GM18498 (cell line): Measurements from ENCODE around the gene RTN1.

Source experiments
- ATAC-seq: cut with Tn5 transposase; IDR thresholded peaks from one replicate; pipeline ENCODE4 v1.9.1; 2021; ENCODE audit warnings: mild to moderate bottlenecking, moderate library complexity; ENCODE audit not compliant: unreplicated experiment

RTN1 gene

DNA sequence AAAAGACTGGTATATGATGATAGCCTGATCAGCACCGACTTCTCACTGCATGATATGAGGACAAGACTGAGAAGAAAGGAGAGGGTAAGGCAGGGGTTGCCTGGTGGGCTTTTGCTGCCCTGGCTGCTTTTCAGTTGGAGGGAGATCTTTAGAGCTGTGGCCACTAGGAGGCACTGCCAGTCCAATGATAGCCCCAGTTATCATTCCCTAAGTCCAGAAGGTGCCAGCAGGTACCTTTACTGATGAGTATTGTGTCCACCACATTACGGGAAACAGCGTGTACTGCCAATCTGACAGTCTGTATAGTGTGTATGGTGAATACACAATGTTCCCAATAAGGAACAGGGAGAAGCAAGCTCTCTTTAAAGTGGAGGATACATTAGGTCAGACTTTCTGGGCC lies 238.2 kb downstream of the RTN1 start:
- no peak for ATAC-seq

DNA sequence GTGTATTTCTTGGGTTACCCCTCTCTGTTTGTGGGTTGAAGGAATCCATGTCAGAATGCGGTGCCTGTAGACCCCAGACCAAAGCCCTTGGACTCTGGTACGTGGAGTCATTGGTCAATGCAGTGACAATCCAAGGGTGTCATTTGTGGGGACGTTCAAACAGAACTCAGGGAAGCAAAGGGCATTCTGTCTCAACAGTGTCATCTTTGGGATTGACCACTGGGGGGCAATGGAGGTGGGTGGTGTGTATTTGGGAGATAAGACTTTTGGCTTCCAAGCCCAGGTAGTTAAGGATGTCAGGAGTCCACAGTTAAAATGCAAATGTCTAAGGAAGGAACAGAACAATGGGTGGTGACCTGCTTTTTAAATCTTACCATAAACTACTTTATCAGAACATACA lies 239.3 kb downstream of the RTN1 start:
- ATAC-seq = no peak

DNA sequence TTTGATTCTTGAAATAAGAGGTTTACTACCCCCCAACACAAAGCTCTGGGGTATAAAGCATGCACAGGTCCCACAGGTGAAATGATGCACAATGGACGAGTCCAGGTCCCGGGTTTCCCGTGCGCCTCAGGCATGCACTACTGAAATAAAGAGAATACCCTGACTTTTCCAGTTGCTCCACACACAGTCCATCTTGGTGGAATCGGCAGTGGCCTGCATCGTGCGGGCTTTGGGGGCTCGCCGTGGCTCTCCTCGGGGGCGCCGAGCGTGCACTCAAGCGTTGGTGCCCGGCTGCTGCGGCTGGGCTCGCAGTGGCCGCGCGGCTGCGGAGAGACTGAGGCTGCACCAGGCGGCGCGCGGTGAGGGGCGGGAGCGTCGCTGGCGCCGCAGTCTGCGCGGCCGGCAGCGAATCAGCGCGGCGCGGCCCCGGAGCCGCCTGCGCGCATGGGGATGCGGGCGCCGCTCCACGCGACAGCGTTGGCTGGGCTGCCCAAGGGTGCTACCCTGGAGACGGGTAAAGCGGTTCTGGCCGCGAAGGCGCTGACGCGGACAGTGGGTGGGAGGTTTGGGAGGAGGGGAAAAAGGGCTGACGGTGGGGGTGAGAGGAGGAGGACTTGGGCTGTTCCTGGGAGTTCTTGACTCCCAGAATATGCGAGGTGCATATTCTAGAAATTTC lies 240.2 kb downstream of the RTN1 start:
- no peak for ATAC-seq

DNA sequence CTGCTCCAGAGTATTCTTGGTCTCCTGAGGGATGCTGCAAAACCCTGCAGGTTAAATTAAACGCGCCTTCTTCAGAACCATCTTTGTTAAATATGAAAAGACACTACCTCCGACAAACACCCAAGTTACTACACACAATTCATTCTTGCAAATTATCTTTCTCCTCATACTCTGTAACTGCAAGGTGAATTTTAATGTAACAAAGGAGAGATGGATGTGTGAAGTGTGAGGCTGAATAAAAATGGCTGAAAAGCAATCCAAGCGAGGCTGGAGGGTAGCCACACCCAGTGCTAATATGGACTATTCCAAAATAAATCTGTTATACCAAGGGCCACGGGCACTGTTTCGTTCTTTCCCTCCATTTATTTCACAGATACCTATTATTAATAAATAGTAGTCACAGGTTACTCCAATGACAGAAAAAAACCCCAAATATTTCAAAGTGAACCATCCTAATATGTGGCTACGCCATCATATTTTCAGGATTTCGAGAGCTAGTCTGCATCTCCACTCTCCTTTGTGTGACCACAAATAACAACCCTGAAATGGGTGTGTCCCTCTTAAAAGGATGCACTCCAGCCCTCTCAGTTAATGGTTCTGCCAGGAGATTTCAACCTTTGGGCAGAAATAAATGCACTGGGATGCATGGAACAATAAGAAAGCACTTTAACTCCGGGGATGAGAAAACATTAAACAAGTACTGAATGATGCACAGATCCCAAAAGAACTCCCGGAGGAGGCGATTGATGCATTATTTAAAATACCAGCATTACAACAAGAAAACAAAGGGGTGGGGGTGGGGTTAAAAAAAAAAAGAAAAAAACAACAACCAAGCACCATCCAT lies 240.9 kb downstream of the RTN1 start:
- ATAC-seq = no peak

DNA sequence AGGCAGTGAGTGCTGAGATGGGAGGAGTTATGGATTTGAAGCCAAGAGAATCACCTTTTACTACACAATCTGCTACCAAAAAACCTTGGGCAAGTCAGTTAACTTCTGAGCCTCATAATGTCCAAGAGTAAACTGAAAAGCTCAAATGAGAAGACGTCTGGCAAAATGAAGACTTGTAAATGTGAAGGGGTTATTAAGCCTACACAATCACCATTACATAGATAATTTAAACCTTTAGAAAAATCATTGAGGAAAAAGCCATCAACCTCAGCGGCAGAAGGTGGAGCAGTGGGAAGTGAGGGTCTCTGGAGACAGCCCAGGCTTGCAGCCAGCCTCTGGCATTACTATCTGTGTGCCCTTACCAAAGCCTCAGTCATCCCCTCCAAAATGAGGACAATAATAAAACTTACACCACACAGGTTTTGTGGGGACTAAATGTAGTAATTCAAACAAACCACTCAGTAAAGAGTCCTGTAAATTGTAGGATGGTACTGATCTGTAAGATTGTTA lies 243.5 kb downstream of the RTN1 start:
- no peak for ATAC-seq

DNA sequence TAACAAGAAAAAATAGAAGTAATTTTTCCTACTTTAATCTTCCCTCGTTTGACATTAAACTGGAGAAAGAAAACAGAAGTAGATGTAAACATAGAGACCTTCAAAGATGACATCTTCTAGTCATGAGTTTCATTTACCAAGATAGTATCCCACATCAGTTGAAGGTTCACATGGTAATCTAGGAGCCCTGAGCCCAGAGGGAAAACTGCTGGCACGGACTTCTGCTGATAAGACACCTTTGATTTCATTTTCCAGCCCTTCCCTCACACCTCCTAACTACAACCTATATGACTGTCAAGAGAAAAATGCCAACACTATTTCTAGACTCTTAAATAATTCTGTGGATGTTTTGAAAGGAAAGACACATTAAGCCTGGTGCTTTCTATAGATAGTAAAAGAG lies 247.9 kb downstream of the RTN1 start:
- ATAC-seq = no peak

DNA sequence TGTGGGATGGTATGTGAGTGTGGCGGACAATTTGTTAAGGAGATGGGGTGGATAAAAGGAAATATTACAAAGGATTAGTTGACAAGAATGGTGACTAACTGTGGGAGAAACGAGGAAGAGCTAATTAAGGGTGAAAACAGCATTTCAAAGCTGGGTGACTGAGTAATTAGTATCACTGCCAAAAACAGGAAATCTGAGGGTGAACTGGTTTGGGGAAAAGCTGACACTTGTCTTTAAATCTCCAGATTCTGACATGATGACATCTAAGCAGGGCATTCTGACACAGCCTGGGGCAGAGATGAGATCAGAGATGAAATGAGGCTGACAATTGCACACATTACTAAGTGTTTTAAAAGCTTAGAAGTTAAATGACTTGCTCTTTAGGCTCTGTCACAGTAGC lies 251.5 kb downstream of the RTN1 start:
- ATAC-seq = no peak

DNA sequence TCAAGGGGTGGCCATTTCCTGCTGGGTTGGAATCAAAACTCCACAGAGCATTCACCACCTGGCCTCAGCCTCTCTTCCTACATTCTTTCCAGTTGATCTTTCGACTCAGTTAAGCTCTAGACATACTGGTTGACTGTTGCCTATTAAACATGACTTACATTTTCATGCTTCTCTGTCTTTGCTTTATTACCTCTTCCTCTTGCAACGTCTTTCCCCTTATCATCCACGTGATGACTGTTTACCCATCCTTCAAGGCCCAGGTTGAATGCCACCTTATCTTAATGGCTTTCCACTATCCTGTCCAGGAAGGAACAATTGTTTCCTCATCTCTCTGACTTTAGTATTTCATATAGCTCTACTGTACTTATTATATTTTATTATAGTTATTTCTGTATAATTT lies 269.5 kb downstream of the RTN1 start:
- no peak for ATAC-seq

DNA sequence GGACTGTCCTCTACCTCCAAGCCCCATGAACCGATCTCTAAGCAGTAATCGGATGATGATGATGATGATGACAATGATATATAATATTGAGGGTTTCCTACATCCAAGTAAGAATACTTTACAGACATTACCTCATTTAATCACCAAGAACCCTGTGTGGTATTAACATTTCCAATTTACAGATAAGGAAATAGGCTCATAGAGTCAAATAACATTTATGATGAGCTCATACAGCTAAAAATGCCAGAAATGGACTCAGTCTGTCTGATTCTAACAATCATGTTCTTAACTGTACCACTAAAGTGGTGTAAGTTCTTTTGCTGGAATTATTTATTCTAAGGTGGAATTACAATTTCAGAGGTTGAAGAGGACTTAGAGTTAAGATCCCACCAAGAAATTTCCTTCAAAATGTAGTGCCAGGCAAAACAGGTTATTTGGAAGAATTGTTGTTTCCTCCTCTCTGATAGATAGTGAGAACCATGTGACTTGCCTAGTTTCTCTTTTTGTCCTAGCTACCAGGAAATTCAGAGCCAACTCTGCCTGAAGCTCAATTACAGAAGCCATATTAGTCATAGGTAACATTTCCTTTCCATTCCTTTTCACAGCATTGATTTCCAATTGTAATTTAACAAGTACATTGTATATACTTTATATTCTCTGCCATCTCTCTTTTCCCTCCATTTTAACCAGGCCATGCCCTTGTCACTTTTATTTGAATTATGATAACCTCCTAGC lies 270.2 kb downstream of the RTN1 start:
- no peak for ATAC-seq

DNA sequence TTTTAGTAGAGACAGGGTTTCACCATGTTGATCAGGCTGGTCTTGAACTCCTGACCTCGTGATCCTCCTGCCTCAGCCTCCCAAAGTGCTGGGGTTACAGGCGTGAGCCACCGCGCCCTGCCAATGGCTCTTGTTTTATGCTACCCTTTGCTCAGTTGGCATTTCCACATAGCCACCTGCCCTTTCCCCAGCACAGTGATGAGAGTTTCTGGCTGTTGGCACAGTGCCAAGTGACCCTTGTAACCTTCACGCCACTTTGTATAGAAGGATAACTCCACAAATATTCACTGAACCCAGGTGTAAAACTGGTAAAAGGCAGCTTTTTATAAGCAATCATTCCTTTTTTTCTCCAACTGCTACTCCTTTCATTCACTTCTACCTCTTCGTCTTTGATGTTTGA lies 275.5 kb downstream of the RTN1 start:
- ATAC-seq = no peak

DNA sequence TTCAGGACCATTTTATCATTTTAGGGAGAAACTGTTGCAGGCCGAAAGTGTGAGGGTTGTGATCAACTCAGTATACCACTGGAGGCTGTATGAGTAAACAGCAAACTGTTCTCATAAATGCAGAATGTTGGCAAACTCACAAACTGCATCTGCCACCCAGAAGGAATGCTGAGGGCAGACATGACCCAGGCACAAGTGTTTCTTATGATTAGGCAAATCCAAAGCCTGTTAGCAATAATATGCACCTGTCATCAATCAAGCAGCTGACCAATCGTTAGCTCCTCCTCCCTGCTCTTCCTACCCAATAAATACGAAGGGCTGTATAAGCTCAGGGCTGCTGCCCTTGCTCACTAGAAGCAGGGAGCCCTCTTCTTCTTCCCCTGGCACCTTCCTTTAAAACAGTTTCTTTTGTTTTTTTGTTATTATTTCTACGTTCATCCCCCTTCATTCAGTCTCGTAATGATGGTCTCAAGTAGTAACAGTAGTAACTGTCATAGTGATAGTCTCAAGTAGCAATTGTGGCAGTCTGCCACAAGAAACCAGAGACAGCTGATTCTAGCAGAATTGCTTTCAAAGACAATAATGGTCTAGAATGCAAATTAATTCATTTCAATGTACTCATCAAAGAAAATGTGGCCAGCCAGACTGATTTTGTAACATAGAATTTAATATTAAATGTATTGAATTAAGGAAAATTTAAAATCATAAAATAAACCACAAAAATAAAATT lies 278.8 kb downstream of the RTN1 start:
- no peak for ATAC-seq

DNA sequence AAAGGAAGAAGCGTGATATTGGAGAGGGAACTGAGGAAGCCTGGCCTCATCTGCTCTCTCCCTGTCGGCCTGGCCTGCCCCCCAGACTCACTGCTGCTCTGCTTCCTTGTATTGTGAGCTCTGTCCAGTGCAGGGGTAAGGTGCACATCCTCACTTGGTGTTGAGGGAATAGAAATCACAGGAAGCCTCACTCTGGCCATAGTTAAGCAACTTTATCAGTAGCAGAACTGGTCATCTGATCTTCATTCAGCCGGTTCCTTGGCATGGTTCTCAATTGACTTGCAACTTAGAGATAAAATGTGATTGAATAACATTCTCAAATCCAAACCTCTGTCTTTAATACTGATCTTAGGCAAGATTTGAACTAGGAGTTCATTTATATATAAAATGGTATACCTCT lies 282.5 kb downstream of the RTN1 start:
- ATAC-seq = no peak

DNA sequence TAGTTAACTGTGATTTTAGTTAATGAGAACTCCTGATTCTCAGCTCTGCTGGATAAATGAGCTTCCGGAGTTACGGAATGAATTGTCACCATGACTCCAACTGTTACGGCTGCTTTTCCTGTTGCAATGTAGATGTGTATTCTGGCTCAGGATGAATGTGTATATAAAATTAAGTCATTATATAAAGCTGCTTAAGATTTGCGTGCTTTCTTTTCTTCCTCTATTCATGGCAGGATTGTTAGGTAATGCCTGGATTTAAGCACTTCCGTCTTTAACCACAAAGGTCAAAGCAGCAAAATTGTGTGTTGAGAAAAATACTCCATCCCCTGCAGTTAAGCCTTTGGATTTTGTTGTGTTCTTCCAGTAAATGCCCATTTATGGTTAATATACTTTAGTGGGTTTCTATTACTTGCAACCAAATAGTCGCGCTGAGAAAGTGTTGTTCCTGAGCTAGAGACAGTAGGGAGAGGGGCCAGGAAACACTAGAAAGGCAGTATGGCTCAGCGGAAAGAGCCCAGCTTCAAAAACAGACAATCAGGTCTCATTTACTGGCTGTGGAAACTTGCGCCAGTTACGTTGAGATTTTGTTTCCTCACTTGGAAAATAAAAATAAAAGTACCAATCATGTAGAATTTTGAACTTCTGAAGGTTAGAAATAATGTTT lies 284.6 kb downstream of the RTN1 start:
- no peak for ATAC-seq

DNA sequence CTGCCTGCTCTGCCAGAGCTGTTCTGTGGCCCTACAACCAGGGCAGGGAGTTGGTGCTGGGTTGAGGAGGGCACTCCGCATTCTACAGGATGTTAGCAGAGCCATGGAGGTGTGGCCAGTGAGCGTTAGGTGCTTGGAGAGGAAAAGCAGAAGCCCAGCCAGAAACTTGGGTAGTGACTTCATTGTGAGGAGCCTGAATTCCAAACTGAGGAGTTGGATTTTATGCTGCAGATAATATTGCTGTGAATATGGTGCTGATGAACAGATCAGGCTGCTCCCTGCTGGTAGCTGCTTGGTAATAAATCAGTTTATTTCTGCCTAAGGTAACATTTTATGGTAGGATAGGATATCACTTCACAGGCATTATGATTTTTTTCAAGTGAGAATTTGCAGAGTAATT lies 286.8 kb downstream of the RTN1 start:
- no peak for ATAC-seq

DNA sequence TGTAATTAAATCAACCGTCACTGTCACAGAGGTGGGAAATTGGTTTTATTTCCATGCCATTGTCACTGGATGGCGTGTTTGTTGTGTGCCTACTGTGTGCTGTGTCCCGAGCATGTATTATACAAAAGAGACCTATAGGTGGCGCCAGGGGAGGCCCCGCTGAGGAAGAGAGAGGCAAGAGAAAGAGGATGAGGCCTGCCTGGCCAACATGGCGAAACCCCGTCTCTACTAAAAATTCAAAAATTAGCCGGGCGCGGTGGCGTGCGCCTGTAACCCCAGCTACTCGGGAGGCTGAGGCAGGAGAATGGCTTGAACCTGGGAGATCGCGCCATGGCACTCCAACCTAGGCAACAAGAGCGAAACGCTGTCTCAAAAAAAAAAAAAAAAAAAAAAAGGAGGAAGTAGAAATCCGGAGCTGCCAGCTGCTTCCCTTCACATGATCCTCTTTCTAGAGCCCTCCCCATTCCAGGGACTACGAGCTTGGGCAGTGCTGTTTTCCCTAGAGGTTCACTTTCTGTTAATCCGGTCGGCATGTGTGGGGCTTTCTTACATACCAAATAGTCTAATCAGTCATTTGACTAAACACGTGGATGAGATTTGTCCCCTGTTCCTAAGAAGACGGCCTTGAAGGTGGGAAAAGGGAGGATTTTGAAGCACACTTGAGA lies 287.6 kb downstream of the RTN1 start:
- ATAC-seq = no peak

DNA sequence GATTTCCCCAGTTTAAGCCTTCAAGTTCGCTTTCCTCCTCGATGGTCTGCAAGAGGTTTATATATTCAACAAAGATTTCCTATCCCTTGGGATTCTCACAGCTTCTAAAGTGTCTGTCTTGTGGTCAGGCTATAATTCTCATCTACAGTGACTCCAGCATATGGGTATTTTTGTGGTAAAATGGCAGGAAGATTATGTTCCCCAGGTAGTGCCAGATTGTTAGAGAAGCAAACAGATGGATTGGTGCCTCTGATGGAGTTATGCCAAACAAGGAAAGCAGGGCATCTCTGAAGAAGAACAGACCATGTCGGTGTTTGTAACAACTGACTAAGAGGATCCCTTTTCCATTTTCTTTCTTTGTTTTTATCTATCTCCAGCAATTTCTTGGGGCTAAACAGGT lies 288.4 kb downstream of the RTN1 start:
- no peak for ATAC-seq

DNA sequence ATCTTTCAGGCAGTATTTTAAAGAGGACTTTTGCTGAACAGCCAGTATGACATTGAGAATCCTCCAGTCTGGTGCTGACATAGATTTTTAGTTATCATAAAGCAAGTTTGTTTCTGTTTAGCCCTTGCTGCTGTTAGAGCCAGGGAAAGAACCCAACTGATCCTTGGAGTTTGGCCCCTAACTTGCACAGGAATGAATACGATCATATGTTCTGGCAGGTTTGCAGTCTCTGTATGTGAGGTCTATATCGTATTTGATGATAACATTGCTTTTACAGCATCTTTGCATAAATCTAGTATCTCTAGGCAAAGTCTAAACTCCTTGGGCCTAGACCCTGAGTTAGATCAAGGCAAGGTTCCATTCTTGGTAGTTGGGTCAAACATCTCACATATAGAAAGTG lies 289.7 kb downstream of the RTN1 start:
- no peak for ATAC-seq

DNA sequence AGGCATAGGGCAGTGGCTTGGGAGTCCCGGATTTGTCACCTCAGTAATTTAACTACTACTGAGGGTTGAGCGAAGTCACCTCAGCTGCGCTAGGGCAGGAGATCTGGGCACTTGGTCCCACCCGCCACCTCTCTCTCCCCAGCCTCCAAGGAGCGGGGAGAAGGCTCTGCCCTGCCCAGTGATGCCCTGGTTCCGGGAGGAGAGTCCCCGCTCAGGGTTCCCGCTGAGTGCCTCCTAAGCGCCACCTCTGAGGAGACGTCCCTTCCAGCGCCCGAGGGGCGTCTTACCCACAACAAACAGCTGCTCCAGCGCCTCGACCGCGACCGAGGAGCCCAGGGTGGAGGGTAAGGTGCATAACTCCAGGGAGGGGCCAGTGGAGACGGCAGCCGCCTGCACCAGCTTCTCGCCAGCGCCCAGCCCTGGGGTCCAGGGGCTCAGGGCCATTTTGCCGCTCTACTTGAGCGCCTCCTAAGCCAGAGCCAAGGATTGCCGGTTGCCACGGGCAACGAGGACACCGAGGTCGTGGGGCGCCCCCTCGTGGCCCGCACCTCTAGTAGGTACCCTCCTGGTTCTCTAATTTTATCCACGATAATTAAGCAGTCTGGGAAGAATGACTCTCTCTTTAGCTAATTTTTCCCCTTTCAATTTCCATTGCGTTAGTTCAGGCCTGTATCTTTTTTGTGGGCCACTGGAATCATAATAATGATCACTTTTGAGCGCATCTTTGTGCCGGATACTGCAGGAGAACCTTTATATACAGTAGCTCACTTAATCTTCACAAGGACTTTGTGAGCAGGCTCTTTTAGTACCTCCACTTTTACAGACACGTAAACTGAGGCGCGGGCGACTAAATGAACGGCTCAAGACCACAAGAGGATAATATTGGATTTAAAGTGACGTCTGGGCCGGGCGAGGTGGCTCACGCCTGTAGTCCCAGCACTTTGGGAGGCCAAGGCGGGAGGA lies 294.0 kb downstream of the RTN1 start, which contains the start of gene CCDC175:
Gene CCDC175, minus strand, starts transcription at position 481 of the 963 bp plus-strand sequence. Its CDS starts 37 bp downstream, at position 444.
- peak; percentile 99 for ATAC-seq

DNA sequence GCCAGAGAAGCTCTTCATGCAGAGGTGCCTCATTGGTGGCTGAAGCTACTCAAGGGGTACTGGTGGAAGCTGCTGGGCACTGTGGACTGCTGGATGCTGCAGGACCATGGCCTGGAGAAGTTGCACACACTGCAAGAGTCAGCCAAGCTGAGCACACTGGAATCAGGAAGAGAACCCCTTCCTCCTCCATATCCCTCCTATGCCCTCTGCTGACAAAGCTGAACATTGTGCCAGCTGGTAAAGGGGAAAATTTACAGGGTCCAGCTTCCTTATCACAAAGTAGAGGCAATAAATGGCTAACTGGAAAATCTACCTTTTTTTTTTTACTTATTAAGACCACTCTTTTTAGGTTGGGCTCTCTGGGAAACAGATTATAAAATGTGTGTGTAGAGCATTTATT lies 300.5 kb downstream of the RTN1 start:
- no peak for ATAC-seq
